COLO668 (cell line): ENCODE data around the gene LASP1NB.

Source experiments
- DNase-seq: peaks from one replicate; lab custom pipeline; 2025; ENCODE audit not compliant: unreplicated experiment; lab: John Stamatoyannopoulos, UW

LASP1NB gene

GRCh38 chr17:38925263-38925995, at the start of gene LASP1NB:
LASP1NB (plus strand) TSS chr17:38925614.
- DNase-seq: no peak

DNA sequence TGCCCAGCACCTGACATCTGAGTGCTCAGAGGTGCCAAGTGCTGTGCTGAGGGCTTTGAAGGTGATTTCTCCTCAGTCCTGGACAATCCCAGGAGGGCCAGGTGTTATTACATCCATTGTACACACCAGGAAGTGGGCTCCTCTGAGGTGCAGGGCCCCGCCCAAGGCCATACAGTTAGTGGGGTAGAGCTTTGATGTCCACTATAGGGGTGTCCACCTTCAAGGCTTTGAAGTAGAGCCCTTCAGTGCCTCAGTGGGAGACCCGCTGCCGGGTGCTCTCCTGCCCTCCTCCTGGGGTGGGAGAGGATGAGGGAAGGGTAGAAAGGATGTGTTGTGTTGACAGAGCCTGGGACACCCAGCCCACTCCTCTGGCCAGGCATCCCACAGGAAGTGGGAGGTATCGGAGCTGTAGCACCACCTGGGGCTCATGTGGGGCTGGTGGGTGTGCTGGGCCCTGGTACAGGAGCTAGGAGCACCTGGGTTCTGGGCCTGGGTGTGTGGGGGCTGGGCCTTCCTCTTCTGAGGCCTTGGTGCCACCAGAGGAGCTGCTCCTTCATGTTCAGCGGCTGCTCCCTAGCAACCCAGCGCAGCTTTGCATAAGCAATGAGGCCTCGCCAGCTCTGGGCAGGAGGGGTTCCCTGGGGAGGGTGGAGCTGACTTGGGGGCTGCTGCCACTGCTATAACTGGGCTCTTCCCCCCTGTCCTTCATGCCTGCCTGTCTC, 48.1 kb upstream of the LASP1NB start:
- peak; percentile 14 for DNase-seq

- no peak for DNase-seq
These were observed 45.3 kb upstream of the LASP1NB start for GRCh38 chr17:38879878-38880665.

DNA sequence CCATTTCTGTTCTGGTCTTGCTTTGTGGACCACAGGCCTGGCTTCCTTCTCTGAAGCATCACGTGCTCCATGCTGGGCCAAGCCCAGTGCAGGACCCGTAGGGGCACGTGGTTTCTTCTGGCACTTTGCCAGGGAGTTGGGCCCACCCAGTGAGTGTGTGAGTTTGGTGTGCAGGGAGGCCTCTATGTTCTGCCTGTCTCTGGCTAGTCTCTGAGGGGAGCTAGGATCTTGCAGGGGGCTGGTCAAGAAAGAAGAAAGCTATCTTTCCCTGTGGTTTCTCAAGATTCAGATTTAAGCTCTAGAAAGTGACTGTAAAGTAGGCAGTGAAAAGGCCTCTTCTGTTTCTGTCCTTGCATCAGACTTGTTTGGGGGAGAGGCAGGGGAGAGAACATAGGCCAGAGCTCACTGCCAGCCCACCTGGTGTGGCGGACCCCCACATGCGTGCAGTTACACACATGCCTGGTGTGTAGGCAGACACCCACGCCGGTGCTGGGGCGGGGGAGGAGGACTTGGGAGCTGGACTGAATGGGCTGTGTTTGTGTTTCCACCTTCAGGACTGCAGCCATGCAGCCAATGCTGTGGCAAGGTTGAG, 43.7 kb upstream of the LASP1NB start:
- no peak for DNase-seq

GRCh38 chr17:38882870-38883269, 42.5 kb upstream of the LASP1NB start:
- DNase-seq: no peak

DNA sequence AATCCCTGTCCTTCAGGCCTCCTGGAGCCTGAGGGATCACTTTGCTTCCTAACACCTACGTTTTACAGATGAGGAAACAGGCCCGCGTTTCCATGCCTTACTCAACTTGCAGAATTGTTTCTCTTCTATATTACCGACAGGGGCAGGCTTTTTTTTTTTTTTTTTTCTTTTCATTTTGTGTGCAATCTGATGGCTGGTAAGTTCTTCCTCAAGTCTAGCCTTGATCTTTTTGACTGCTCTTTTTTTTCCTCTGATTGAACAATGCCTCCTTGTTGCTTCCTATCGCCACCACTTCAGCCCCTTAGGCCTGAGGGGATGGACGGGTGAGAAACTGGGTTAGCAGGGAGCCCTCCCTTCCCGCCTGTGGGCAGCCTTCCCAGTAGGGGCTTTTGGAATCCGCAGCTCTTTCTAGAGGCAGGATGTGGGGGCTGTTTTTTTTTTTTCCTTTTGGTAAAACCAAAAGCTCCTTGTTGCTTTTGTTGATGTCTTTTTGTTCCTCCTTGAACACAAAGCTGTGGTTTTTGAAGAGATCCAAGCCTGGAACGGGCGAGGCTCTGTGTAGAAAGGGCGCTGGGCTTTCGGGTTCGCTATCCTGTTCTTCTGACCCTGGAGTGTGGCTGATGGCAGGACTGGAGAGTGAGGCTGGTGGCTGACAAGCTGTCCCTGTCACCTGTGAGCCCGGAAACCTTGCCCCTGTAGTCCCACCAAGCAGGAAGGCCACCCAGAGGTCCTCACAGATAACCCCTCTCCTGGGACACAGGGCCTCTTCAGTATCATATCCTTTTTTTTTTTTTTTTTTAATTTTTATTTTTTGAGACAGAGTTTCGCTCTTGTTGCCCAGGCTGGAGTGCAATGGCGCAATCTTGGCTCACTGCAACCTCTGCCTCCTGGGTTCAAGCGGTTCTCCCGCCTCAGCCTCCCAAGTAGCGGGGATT, 41.6 kb upstream of the LASP1NB start:
- no peak for DNase-seq

GRCh38 chr17:38885044-38885727, 40.2 kb upstream of the LASP1NB start:
- no peak for DNase-seq

DNA sequence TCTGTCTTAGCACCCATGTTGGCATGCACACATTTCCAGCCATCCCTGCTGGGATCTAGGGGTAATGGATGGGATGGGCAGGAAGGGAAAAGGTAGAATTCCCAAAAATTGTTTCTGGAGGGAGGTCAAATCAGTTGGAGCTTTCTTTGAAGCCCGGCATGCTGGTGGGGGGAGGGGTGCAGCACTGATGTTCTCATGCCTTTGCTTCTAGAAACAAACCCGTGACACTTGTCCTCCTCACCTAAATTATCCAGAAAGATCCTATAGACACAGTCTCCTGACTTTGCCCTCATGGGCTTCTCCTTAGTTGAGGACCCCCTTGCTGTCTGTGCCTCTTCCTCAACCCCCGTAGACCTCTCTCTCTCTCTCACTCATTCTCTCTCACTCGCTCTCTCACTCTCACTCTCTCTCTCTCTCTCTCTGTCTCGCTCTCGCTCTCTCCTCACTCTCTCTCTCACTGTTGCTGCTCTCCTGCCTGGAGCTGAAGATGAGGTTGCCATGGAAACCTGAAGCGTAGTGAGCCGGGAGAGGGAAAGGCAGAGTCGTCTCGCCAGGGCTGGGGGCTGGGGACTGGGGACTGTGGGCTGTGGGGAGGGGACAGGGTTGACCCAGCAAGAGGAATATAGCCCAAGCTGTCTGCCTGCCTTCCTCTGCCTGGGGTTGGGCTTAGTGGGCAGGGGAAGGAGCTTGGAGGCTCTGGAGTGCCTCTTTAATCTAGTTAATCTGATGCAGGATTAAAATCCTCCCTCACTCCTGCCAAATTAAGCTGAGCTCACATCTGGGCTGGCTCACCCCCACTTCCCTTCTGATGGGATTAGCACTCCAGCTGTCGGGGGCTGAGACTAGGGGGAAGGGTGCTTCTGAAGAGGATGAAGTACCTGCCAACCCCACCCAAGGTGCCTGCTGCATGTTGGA, 39.4 kb upstream of the LASP1NB start:
- DNase-seq: no peak

- DNase-seq: no peak
These were observed 38.8 kb upstream of the LASP1NB start for GRCh38 chr17:38886643-38887010.

- no peak for DNase-seq
These were observed 36.6 kb upstream of the LASP1NB start for GRCh38 chr17:38888842-38889241.

GRCh38 chr17:38889745-38890409, 35.5 kb upstream of the LASP1NB start:
- DNase-seq: no peak

DNA sequence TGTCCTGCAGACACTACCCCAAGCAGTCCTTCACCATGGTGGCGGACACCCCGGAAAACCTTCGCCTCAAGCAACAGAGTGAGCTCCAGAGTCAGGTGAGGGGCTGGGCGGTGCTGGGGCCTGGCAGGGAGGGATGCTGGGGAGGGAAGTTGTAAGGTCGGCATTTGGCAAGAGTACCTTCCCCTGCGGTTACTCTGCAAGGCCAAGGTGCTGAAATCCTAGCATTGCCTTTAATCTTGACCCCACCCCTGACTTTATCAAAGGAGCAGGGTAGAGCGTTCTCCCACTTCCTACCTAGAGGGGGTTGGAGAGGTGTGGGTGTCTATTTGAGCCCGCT, 35.0 kb upstream of the LASP1NB start:
- no peak for DNase-seq

DNA sequence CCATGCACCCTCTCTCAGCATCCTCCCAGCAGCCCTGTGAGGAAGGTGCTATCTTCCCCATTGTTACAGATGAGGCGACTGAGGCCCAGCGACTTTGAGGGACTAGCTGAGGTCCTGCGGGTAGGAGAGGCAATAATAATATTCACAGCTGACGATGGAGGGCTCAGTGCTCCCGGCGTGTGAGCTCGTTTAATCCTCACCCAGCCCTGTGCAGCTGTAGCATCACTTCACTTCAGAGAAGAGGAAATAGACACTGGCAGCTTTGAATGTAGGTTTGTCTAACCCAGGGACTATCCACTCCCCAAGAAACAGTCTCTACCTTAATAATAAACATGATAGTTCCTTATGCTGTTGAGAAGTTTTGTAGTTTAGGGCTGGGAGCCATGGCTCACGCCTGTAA, 34.0 kb upstream of the LASP1NB start:
- DNase-seq: no peak

DNA sequence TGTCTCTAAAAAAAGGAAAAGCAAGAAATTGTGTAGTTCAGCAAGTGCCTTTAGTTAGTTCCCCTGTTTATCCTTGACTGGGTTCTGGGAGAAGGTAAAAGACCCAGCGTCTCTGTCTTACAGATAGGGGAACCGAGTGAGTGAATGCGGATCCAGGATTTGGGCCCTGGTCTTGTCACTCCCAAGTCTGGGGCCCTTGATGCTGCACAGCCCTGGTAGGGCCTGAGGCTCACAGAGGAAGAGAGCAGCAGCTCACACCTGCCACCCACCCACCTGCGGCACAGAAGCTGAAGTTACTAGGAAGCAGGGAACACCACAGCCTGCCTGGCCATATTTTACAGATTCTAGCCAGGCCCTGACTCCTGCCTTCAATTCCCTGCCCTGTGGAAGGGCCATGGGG, 33.3 kb upstream of the LASP1NB start:
- DNase-seq: no peak

GRCh38 chr17:38892620-38893019, 32.8 kb upstream of the LASP1NB start:
- no peak for DNase-seq

DNA sequence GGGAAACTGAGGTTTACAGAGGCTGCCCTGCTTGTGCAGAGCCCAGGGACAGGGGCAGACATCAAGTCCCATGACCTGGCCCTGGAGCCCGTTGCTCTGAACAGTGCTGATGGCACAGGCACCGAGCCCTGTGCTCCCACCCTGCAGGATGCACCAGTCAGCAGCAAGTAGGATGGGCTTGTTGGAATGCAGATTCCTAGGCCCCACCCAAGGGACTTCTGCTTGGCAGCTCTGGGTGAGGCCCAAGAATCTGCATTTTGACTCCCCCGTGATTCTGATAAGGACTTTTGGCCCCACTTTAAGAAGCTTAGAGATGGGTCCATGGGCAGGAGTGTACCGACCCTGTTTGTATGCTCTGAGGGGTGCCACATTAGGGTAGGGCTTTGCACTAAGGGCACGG, 32.3 kb upstream of the LASP1NB start:
- no peak for DNase-seq

DNA sequence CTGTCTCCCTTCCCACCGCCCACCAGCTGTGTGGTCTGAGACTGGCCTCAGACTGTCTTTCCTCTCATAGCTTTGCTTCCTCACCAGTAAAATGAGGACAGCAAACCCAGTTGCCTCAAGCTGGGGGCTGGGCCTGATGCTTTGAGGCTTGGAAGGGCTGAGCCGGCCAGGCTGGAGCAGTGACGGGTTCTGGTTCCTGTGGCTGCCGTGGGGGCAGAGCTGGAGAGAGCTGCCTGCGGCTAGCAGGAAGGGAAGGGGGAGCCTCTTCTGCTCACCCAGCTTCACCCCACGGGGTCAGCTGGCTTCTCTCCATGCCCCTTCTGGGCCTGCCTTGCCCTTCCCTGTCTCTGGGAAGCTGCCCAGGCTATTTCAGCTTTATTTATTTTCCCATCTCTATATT, 31.8 kb upstream of the LASP1NB start:
- DNase-seq: no peak

DNA sequence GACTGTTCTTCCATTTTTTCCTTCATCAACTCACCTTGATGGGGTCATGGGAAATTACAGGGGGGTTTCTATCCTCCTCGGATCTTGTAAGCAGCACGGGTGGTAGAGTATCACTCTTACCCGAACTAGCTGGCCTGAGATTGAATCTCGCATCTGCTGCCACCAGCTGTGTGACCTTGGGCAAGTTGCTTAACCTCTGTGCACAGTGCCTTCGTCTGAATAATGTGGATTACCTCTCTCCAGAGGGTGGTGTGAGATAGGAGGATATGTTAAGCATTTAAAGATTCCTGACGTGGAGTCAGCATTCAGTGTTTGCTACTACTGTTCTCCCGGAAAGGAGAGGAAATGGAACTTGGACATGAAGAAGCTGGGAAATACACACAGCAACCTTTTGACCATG, 31.1 kb upstream of the LASP1NB start:
- no peak for DNase-seq
